Measurements from ENCODE around the gene OR1M1. TPM values are rescaled to one million over a fixed set of nuclear protein-coding genes. Genes with fewer than 3 reads are reported as not detected.

Gene OR1M1
- total and polyA plus RNA-seq, 9 of the 15 experiments (the other 6 are each of a cell fraction or from before 2014, with no cell fraction given), result not detected

- TF ChIP-seq ZNF318 (IDR thresholded peaks at IDR 0.05; ENCODE audit: borderline replicate concordance in 1 of 2, low read depth in 1 of 2) (no peak), RBM22 (IDR thresholded peaks at IDR 0.05; ENCODE audit: low read depth, low read length, poor library complexity, severe bottlenecking) (no peak), CHAMP1 (IDR thresholded peaks at IDR 0.05) (0 out of 2 replicates have a peak, but pooled peaks have one; percentile 7), STAT5A (IDR thresholded peaks at IDR 0.05; ENCODE audit: borderline replicate concordance, low read length) (no peak), ZHX1 (conservative IDR thresholded peaks at IDR 0.05; ENCODE audit: low read length) (peak; percentile 80; the same call in 1 of the 2 replicates), FOXM1 (IDR thresholded peaks at IDR 0.05; ENCODE audit: low read depth) (no peak), FOXM1 (CRISPR knock-in tag; IDR thresholded peaks at IDR 0.05; ENCODE audit: low read depth) (no peak), BDP1 (IDR thresholded peaks at IDR 0.05; ENCODE audit: insufficient read depth, insufficient read length) (no peak)
These were observed 53.5 kb downstream of the OR1M1 start, which contains the start of gene ZNF317 (continued) for GRCh38 chr19:9140159-9140874.

Data from K562 (cell line).